ENCODE data around the gene FHOD1. TPM values are rescaled to one million over a fixed set of nuclear protein-coding genes. Genes with fewer than 3 reads are reported as not detected.
A peak's percentile ranks its signal among the peaks of the same experiment; 100 is the strongest.

The FHOD1 gene
- total RNA-seq, 1 experiment from 2014 or later = 45.5 TPM

GRCh38 chr16:67206838-67207248, 40.4 kb downstream of the FHOD1 start:
- POLR2A ChIA-PET (ENCODE audit: unreplicated experiment) = no interaction called here
- TF ChIP-seq CTCF (conservative IDR thresholded peaks at IDR 0.05; ENCODE audit: low read depth, low read length) = no peak
- no peak for TF ChIP-seq EZH2 (IDR thresholded peaks at IDR 0.05; ENCODE audit: low read length, unreplicated experiment)
- no peak for TF ChIP-seq EZH2phosphoT487 (IDR thresholded peaks at IDR 0.05; ENCODE audit: borderline replicate concordance, low read length)
- peaks cover 28% of the 10 kb centered on the region for H3K4me1 ChIP-seq (ENCODE audit: insufficient read depth, low read length)
- H3K27ac ChIP-seq (ENCODE audit: low read length) = peak overlapping the region; percentile 61
- no peaks in the 10 kb centered on the region for H3K9me2 ChIP-seq (replicated peaks; ENCODE audit: low read length)
- peak; percentile 47 for DNase-seq
- CTCF ChIA-PET = no interaction called here
- H2AFZ ChIP-seq (ENCODE audit: low read length) = no peak overlapping the region
- no peaks in the 10 kb centered on the region for H3F3A ChIP-seq (ENCODE audit: low read length, unreplicated experiment)
- H3K4me3 ChIP-seq (ENCODE audit: low read length) = no peak overlapping the region
- no peaks in the 10 kb centered on the region for H3K9me3 ChIP-seq (ENCODE audit: low read length)
- intact Hi-C loops (cut with micrococcal nuclease) = no loop called here
- ATAC-seq = peak; percentile 8; the same call in 1 of the 2 replicates
- H3K9ac ChIP-seq (ENCODE audit: low read length) = no peak overlapping the region
- H3K27me3 ChIP-seq (ENCODE audit: low read length) = no peaks in the 10 kb centered on the region
- H3K4me2 ChIP-seq (ENCODE audit: low read length) = peak overlapping the region; percentile 30; the same call in 1 of the 2 replicates
- no peaks in the 10 kb centered on the region for H3K36me3 ChIP-seq (ENCODE audit: low read depth, low read length)
- no peaks in the 10 kb centered on the region for H4K20me1 ChIP-seq (ENCODE audit: low read length)
- no peaks in the 10 kb centered on the region for H3K79me2 ChIP-seq (ENCODE audit: low read length)
- BruUV-seq (replicated peaks) = no TSS peak

GRCh38 chr16:67206129-67206837, 41.0 kb downstream of the FHOD1 start:
- TF ChIP-seq EZH2 (IDR thresholded peaks at IDR 0.05; ENCODE audit: low read length, unreplicated experiment) (no peak), EZH2phosphoT487 (IDR thresholded peaks at IDR 0.05; ENCODE audit: borderline replicate concordance, low read length) (no peak), CTCF (conservative IDR thresholded peaks at IDR 0.05; ENCODE audit: low read depth, low read length) (no peak)

GRCh38 chr16:67204076-67204475, 43.2 kb downstream of the FHOD1 start:
- H3K9ac ChIP-seq (ENCODE audit: low read length) = no peak overlapping the region
- no peak overlapping the region for H2AFZ ChIP-seq (ENCODE audit: low read length)
- no peaks in the 10 kb centered on the region for H3K9me2 ChIP-seq (replicated peaks; ENCODE audit: low read length)
- intact Hi-C loops (cut with micrococcal nuclease) = no loop called here
- H3K79me2 ChIP-seq (ENCODE audit: low read length) = no peaks in the 10 kb centered on the region
- H3K4me1 ChIP-seq (ENCODE audit: insufficient read depth, low read length) = peaks cover 28% of the 10 kb centered on the region
- H3K36me3 ChIP-seq (ENCODE audit: low read depth, low read length) = no peaks in the 10 kb centered on the region
- CTCF ChIA-PET = no interaction called here
- H4K20me1 ChIP-seq (ENCODE audit: low read length) = no peaks in the 10 kb centered on the region
- no peak overlapping the region for H3K4me2 ChIP-seq (ENCODE audit: low read length)
- H3F3A ChIP-seq (ENCODE audit: low read length, unreplicated experiment) = no peaks in the 10 kb centered on the region
- POLR2A ChIA-PET (ENCODE audit: unreplicated experiment) = no interaction called here
- no peaks in the 10 kb centered on the region for H3K27me3 ChIP-seq (ENCODE audit: low read length)
- H3K9me3 ChIP-seq (ENCODE audit: low read length) = no peaks in the 10 kb centered on the region
- no peak overlapping the region for H3K27ac ChIP-seq (ENCODE audit: low read length)
- DNase-seq (no peak), ATAC-seq (no peak)
- no TSS peak for BruUV-seq (replicated peaks)
- no peak overlapping the region for H3K4me3 ChIP-seq (ENCODE audit: low read length)
- TF ChIP-seq EZH2phosphoT487 (IDR thresholded peaks at IDR 0.05; ENCODE audit: borderline replicate concordance, low read length) (no peak), CTCF (conservative IDR thresholded peaks at IDR 0.05; ENCODE audit: low read depth, low read length) (no peak), EZH2 (IDR thresholded peaks at IDR 0.05; ENCODE audit: low read length, unreplicated experiment) (no peak)

More at GRCh38 chr16:67206129-67206837, 41.0 kb downstream of the FHOD1 start:
- BruUV-seq (replicated peaks) = no TSS peak
- no peak for DNase-seq
- Histone ChIP-seq H3K9me3 (ENCODE audit: low read length) (no peaks in the 10 kb centered on the region), H3K9ac (ENCODE audit: low read length) (no peak overlapping the region), H3K4me2 (ENCODE audit: low read length) (no peak overlapping the region), H3K79me2 (ENCODE audit: low read length) (no peaks in the 10 kb centered on the region), H3K27me3 (ENCODE audit: low read length) (no peaks in the 10 kb centered on the region), H3K4me1 (ENCODE audit: insufficient read depth, low read length) (peaks cover 28% of the 10 kb centered on the region), H2AFZ (ENCODE audit: low read length) (no peak overlapping the region), H3K4me3 (ENCODE audit: low read length) (no peak overlapping the region), H3K27ac (ENCODE audit: low read length) (no peak overlapping the region; the same call in none of the 2 replicates), H3F3A (ENCODE audit: low read length, unreplicated experiment) (no peaks in the 10 kb centered on the region), H3K9me2 (replicated peaks; ENCODE audit: low read length) (no peaks in the 10 kb centered on the region), H3K36me3 (ENCODE audit: low read depth, low read length) (no peaks in the 10 kb centered on the region), H4K20me1 (ENCODE audit: low read length) (no peaks in the 10 kb centered on the region)
- CTCF ChIA-PET = no interaction called here
- POLR2A ChIA-PET (ENCODE audit: unreplicated experiment) = no interaction called here
- intact Hi-C loops (cut with micrococcal nuclease) = no loop called here
- ATAC-seq = no peak
